HepG2 (cell line): ENCODE measurements around the gene RAB3IP. TPM values are rescaled to one million over a fixed set of nuclear protein-coding genes. Genes with fewer than 3 reads are reported as not detected.
A peak's percentile ranks its signal among the peaks of the same experiment; 100 is the strongest.

Source experiments
- ATAC-seq: fragments of 200-7000 bp; cut with Tn5 transposase; 3 replicates; pipeline ENCODE4 v1.9.1; 2020; ENCODE audit warnings: mild to moderate bottlenecking, moderate library complexity
- BruUV-seq: library from RNA; stranded (reverse); fragments of 400-500 nt; replicated peaks from 2 replicates; lab custom pipeline; 2021; lab: Mats Ljungman, UMichigan
- CTCF ChIA-PET: fragments of 300-600 bp; formaldehyde crosslinking; extraction: SDS; loops from one replicate; lab custom pipeline; 2021; ENCODE audit warnings: low total read pairs, inconsistent platforms, low intra/inter-chr PET ratio; lab: Yijun Ruan, JAX
- POLR2A ChIA-PET: fragments of 350-600 bp; sonication (Branson Sonifier 250); formaldehyde crosslinking; loops from one replicate; lab custom pipeline; 2020; ENCODE audit warnings: antibody characterized with exemption, inconsistent platforms; lab: Yijun Ruan, JAX
- DNase-seq: peaks from one replicate; pipeline ENCODE4 v3.0.0-alpha.2; 2015; ENCODE audit warnings: low spot score
- FAIRE-seq: peaks from 3 replicates; lab custom pipeline; 2011; peaks lifted over from hg19 to GRCh38; lab: Jason Lieb, UNC
- H2AFZ ChIP-seq: one replicate; pipeline ENCODE4 v1.6.1; 2011; ENCODE audit warnings: low read length, inconsistent platforms
- H3K27ac ChIP-seq: fragments of 300-600 bp; 3 replicates; pipeline ENCODE4 v1.8.0; 2011; ENCODE audit warnings: mixed run types, mild to moderate bottlenecking, mixed read lengths, low read length, inconsistent platforms; ENCODE audit not compliant: insufficient read depth; ENCODE audit errors: extremely low read length
- H3K27me3 ChIP-seq, 2 experiments: fragments of 200-600 bp in 1 of 2; 2 replicates in 1 of 2; 3 replicates in 1 of 2; pipeline versions ENCODE4 v1.6.0 to v1.8.0; 2011; ENCODE audit warnings: low read length in 2 of 2, mild to moderate bottlenecking in 2 of 2, moderate library complexity in 2 of 2, inconsistent platforms in 1 of 2; ENCODE audit not compliant: insufficient read depth in 2 of 2, control insufficient read depth in 1 of 2
- H3K36me3 ChIP-seq, 2 experiments: fragments of 200-600 bp in 1 of 2; replicated peaks in 1 of 2; 2 replicates in 1 of 2; 3 replicates in 1 of 2; pipeline versions ENCODE4 v1.5.1 to v1.8.0; 2011; ENCODE audit warnings: low read length in 2 of 2, inconsistent platforms in 1 of 2; ENCODE audit not compliant: insufficient read depth in 2 of 2, control insufficient read depth in 1 of 2
- H3K4me1 ChIP-seq: 2 replicates; pipeline ENCODE4 v1.5.1; 2012; ENCODE audit warnings: low read length, inconsistent platforms; ENCODE audit not compliant: insufficient read depth
- H3K4me2 ChIP-seq: 2 replicates; pipeline ENCODE4 v1.6.0; 2011; ENCODE audit warnings: low read depth, low read length, inconsistent platforms
- H3K4me3 ChIP-seq, 3 experiments: fragments of 200-600 bp in 1 of 3; sonication (generic), shearing (Covaris generic) in 1 of 3; replicated peaks in 1 of 3; 2 replicates each; pipeline ENCODE4 v1.5.1; 2011 to 2016; ENCODE audit warnings: low read length in 3 of 3, inconsistent platforms in 2 of 3, low read depth in 2 of 3, mild to moderate bottlenecking in 2 of 3, control low read depth in 1 of 3, mixed read lengths in 1 of 3; ENCODE audit not compliant: insufficient read depth in 1 of 3
- H3K79me2 ChIP-seq: one replicate; pipeline ENCODE4 v1.6.1; 2011; ENCODE audit warnings: low read length, inconsistent platforms; ENCODE audit not compliant: insufficient read depth
- H3K9ac ChIP-seq: 2 replicates; pipeline ENCODE4 v1.6.0; 2011; ENCODE audit warnings: mild to moderate bottlenecking, low read depth, low read length, inconsistent platforms; ENCODE audit not compliant: insufficient read depth
- H3K9me3 ChIP-seq: 2 replicates; pipeline ENCODE4 v1.5.1; 2012; ENCODE audit warnings: mild to moderate bottlenecking, low read length
- H4K20me1 ChIP-seq: 2 replicates; pipeline ENCODE4 v1.6.0; 2011; ENCODE audit warnings: inconsistent platforms, mild to moderate bottlenecking, low read length, moderate library complexity; ENCODE audit not compliant: insufficient read depth
- CHD4 ChIP-seq: fragments of 200-600 bp; sonication (generic); IDR thresholded peaks from 2 replicates; pipeline ENCODE4 v1.7.0; 2017; ENCODE audit warnings: mild to moderate bottlenecking, low read length, borderline replicate concordance
- GABPB1 ChIP-seq: IDR thresholded peaks from 2 replicates; pipeline ENCODE4 v1.6.1; 2016; ENCODE audit warnings: mild to moderate bottlenecking, missing genetic modification reagents, moderate library complexity, missing compliant biosample characterization
- KLF12 ChIP-seq: sonication (generic); formaldehyde crosslinking; IDR thresholded peaks from 2 replicates; pipeline ENCODE4 v1.4.0; 2020; ENCODE audit warnings: missing genetic modification reagents, borderline replicate concordance
- NPAS2 ChIP-seq: sonication (generic); formaldehyde crosslinking; IDR thresholded peaks from 2 replicates; pipeline ENCODE4 v1.8.0; 2022; ENCODE audit warnings: mild to moderate bottlenecking, missing genetic modification reagents, borderline replicate concordance
- ZBTB1 ChIP-seq: sonication (generic); formaldehyde crosslinking; IDR thresholded peaks from 2 replicates; pipeline ENCODE4 v1.4.0; 2020; ENCODE audit warnings: missing genetic modification reagents, borderline replicate concordance
- ZBTB3 ChIP-seq: sonication (generic); formaldehyde crosslinking; IDR thresholded peaks from 2 replicates; pipeline ENCODE4 v1.4.0; 2020; ENCODE audit warnings: low read depth, mild to moderate bottlenecking, moderate library complexity, missing genetic modification reagents, borderline replicate concordance
- ZNF317 ChIP-seq: sonication (generic); formaldehyde crosslinking; IDR thresholded peaks from 2 replicates; pipeline ENCODE4 v1.5.0; 2020; ENCODE audit warnings: mild to moderate bottlenecking, missing genetic modification reagents
- ZNF652 ChIP-seq: IDR thresholded peaks from 2 replicates; pipeline ENCODE4 v1.6.1; 2016; ENCODE audit warnings: low read depth, borderline replicate concordance
- ZSCAN20 ChIP-seq: sonication (generic); formaldehyde crosslinking; IDR thresholded peaks from 2 replicates; pipeline ENCODE4 v1.4.0; 2020; ENCODE audit warnings: missing genetic modification reagents, mild to moderate bottlenecking, borderline replicate concordance
- ZZZ3 ChIP-seq: sonication (generic); formaldehyde crosslinking; IDR thresholded peaks from 2 replicates; pipeline ENCODE4 v1.4.0; 2020; ENCODE audit warnings: missing genetic modification reagents, mild to moderate bottlenecking, borderline replicate concordance
- WGBS: methylation state at CpG from one replicate; pipeline ENCODE4 v1.1.6; 2017; ENCODE audit warnings: low lambda C conversion rate; 5-methylcytosine and 5-hydroxymethylcytosine counted together
- in situ Hi-C: cut with HindIII; loops from 2 replicates; pipeline ENCODE4 v1.10.0; 2017; ENCODE audit warnings: low pct_unique_long_range_greater_than_20kb; ENCODE audit not compliant: extremely low pct_ligation_motif_present
- intact Hi-C: fragments of 100-400 bp; cut with micrococcal nuclease; formaldehyde crosslinking; loops from one replicate; pipeline ENCODE4 v1.10.0; 2022; ENCODE audit not compliant: unreplicated experiment
- polyA plus RNA-seq, 8 experiments: library from polyadenylated mRNA; depleted of rRNA in 3 of 8; stranded (reverse) in 7 of 8; unstranded in 1 of 8; fragments of >200 nt; fragmentation: Illumina TruSeq in 4 of 8; extraction: Trizol in 4 of 8; gene quantifications; 2 replicates each; pipeline versions ENCODE4 v1.2.1 to v1.2.3, GENCODE V29; 2011 to 2016; ENCODE audit warnings: low read depth in 4 of 8, missing spikeins in 1 of 8, mixed read lengths in 1 of 8; ENCODE audit not compliant: insufficient read depth in 1 of 8
- total RNA-seq, 5 experiments: library from RNA; depleted of rRNA; stranded (reverse); fragments of >200 nt; fragmentation: Illumina TruSeq; extraction: Trizol; gene quantifications; 2 replicates each; pipeline ENCODE4 v1.2.3, GENCODE V29; 2016; ENCODE audit warnings: low read depth in 1 of 5
- TF ChIP-seq, protein P1 (sequence below): sonication (generic); formaldehyde crosslinking; IDR thresholded peaks from 2 replicates; pipeline ENCODE4 v1.8.0; 2022; ENCODE audit warnings: mild to moderate bottlenecking, missing genetic modification reagents; ENCODE audit not compliant: insufficient replicate concordance
- TF ChIP-seq, protein P2 (sequence below): sonication (generic); formaldehyde crosslinking; IDR thresholded peaks from 2 replicates; pipeline ENCODE4 v1.8.0; 2022; ENCODE audit warnings: mild to moderate bottlenecking, missing genetic modification reagents, borderline replicate concordance

Gene RAB3IP
- total and polyA plus RNA-seq, 2 of the 13 experiments (the other 11 are each of a cell fraction or from before 2014, with no cell fraction given), result 33.6 to 41.1 TPM

DNA sequence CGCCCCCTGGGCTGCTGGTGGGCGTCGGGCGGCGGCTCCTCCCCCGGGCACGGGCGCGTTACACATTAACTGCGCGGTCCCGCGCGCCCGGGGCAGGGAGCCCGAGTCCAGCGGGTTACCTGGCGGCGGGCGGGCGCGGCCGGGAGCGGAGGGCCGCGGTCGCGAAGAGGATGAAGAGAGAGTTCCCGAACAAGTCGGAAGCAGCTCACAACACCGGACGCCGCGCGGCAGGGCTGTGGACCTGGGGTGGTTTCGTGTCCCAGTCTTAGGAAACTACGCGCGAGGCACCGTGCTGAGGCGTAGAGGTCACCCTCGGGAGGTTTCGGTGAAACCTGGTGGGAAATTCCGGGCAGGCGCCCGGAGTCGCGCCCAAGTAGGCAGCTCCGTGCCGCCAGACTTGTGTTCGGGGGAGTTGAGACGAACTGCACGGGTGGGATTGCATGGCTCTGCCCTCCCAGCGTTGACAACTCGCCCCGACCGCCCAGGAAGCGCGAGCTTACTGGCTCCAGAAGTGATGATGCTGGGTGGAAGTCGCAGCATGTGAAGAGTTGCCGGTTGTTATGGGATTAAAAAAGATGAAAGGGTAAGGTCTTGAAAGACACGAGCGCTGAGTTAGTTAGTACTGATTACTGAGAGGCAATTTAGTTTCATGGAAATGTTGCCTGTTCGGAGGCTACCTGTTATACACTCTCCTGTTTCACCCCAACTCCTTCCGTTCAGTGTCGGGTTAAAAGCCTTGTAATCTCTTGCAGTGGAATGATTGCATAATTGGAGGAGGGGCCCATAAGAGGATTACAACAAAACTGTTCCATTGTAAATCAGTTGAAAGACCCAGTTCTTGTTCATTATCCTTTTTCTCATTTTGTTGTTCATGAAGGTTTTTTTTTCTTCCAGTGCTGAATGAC, 879 bp downstream of the RAB3IP start (continued):
- TF ChIP-seq ZBTB3 (CRISPR knock-in tag) (no peak), GABPB1 (CRISPR knock-in tag) (no peak), KLF12 (peak; percentile 67)

DNA sequence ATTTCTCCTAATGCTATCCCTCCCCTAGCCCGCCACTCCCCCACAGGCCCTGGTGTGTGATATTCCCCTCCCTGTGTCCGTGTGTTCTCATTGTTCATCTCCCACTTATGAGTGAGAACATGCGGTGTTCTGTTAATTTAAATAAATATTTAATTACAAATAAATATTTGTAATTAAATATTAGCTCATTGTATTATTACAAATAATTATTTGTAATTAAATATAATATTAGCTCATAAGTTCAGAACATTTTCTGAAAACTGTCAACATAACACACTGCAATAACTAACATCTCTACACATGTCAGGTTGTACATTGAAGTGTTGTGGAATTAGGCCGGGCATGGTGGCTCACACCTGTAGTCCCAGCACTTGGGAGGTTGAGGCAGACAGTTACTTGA, 5.4 kb downstream of the RAB3IP start:
- FAIRE-seq (no peak), ATAC-seq (no peak), DNase-seq (no peak)
- H3K9ac ChIP-seq, result no peak overlapping the region
- ChIA-PET CTCF (no interaction called here), POLR2A (no interaction called here)
- no peaks in the 10 kb centered on the region for H3K36me3 ChIP-seq
- BruUV-seq, result no TSS peak
- no peaks in the 10 kb centered on the region; a peak in 1 of 5 replicates for H3K27me3 ChIP-seq
- peaks cover 28% of the 10 kb centered on the region for H3K79me2 ChIP-seq
- in situ Hi-C loops (no loop called here), intact Hi-C loops (loop anchor here (10.0 kb wide), 1 partner anchor 81 kb away; the partner anchor contains the start of gene MYRFL)
- no peaks in the 10 kb centered on the region for H3K9me3 ChIP-seq
- H3K27ac ChIP-seq, result no peak overlapping the region
- H3K4me1 ChIP-seq, result peaks cover 27% of the 10 kb centered on the region
- no peaks in the 10 kb centered on the region for H4K20me1 ChIP-seq
- no peak overlapping the region for H3K4me3 ChIP-seq
- WGBS, result 81% methylated on average over 4 of the region's 4 CpGs
- no peak overlapping the region for H2AFZ ChIP-seq
- H3K4me2 ChIP-seq, result no peak overlapping the region
- TF ChIP-seq ZNF652 (CRISPR knock-in tag) (no peak), ZNF317 (no peak)
- TF ChIP-seq, all 625 proteins: peak for 0

DNA sequence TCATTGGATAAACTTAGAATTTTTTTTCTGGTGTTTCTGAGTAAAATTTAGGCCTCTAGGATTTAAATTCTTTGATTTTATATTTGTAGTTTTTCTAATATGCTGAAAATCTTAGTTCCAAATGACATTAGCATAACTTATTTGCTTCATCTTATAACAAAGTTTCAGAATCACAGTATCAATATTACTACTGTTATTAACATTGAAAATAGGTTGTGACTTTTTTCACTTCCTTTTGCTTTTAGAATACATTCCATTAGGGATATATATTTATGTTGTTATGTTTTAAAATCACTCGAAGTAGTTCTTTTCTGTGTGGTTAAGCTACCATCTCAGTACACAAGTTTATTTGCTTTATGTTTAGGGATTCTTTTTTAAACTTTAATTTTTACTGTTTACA, 12.8 kb downstream of the RAB3IP start:
- Histone ChIP-seq H3K4me1 (no peaks in the 10 kb centered on the region), H3K79me2 (peaks cover 2% of the 10 kb centered on the region), H2AFZ (no peak overlapping the region), H3K9me3 (no peaks in the 10 kb centered on the region), H4K20me1 (no peaks in the 10 kb centered on the region; the same call in 1 of the 2 replicates), H3K4me2 (no peak overlapping the region), H3K27me3 (no peaks in the 10 kb centered on the region), H3K4me3 (no peak overlapping the region), H3K36me3 (no peaks in the 10 kb centered on the region; a peak in 1 of 5 replicates), H3K27ac (no peak overlapping the region), H3K9ac (no peak overlapping the region)
- no TSS peak for BruUV-seq
- CTCF ChIA-PET, result no interaction called here
- WGBS, result 55% methylated on average over 1 of the region's 1 CpG
- ATAC-seq (no peak), FAIRE-seq (no peak), DNase-seq (no peak)
- in situ Hi-C loops (no loop called here), intact Hi-C loops (no loop called here)
- POLR2A ChIA-PET, result no interaction called here
- TF ChIP-seq CHD4, result no peak
- TF ChIP-seq, protein P1, sequence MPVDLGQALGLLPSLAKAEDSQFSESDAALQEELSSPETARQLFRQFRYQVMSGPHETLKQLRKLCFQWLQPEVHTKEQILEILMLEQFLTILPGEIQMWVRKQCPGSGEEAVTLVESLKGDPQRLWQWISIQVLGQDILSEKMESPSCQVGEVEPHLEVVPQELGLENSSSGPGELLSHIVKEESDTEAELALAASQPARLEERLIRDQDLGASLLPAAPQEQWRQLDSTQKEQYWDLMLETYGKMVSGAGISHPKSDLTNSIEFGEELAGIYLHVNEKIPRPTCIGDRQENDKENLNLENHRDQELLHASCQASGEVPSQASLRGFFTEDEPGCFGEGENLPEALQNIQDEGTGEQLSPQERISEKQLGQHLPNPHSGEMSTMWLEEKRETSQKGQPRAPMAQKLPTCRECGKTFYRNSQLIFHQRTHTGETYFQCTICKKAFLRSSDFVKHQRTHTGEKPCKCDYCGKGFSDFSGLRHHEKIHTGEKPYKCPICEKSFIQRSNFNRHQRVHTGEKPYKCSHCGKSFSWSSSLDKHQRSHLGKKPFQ (CRISPR knock-in tag), result no peak
- TF ChIP-seq ZSCAN20 (CRISPR knock-in tag), result no peak
- no peak for TF ChIP-seq ZZZ3 (CRISPR knock-in tag)
- TF ChIP-seq, protein P2, sequence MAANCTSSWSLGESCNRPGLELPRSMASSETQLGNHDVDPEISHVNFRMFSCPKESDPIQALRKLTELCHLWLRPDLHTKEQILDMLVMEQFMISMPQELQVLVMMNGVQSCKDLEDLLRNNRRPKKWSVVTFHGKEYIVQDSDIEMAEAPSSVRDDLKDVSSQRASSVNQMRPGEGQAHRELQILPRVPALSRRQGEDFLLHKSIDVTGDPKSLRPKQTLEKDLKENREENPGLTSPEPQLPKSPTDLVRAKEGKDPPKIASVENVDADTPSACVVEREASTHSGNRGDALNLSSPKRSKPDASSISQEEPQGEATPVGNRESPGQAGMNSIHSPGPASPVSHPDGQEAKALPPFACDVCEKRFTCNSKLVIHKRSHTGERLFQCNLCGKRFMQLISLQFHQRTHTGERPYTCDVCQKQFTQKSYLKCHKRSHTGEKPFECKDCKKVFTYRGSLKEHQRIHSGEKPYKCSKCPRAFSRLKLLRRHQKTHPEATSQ, result no peak
- no peak for TF ChIP-seq ZBTB1
- TF ChIP-seq NPAS2 (CRISPR knock-in tag), result no peak
